Caco-2 (cell line): Measurements from ENCODE around the gene PCBP1. TPM values are rescaled to one million over a fixed set of nuclear protein-coding genes. Genes with fewer than 3 reads are reported as not detected.

Source experiments
- BruUV-seq: library from RNA; stranded (reverse); fragments of 400-500 nt; replicated peaks from 2 replicates; lab custom pipeline; 2021; lab: Mats Ljungman, UMichigan
- CTCF ChIA-PET: fragments of 300-600 bp; sonication (Branson Sonifier 250); formaldehyde crosslinking; loops from one replicate; lab custom pipeline; 2022; ENCODE audit warnings: antibody characterized with exemption; lab: Charles Lee
- POLR2A ChIA-PET: fragments of 300-600 bp; sonication (Branson Sonifier 250); formaldehyde crosslinking; loops from one replicate; lab custom pipeline; 2022; ENCODE audit warnings: antibody characterized with exemption; lab: Charles Lee
- DNase-seq, 2 experiments: peaks; one replicate each; pipeline versions ENCODE4 v3.0.0 to v3.0.0-alpha.2; 2020 to 2022
- H3K27me3 ChIP-seq: replicated peaks from 2 replicates; pipeline ENCODE4 v1.6.0; 2011; ENCODE audit warnings: low read length; ENCODE audit not compliant: control insufficient read depth, insufficient read depth
- H3K36me3 ChIP-seq: 2 replicates; pipeline ENCODE4 v1.5.1; 2011; ENCODE audit warnings: low read length; ENCODE audit not compliant: control insufficient read depth, insufficient read depth
- H3K4me1 ChIP-seq: fragments of 250-450 bp; sonication (Bioruptor Pico); 2 replicates; pipeline ENCODE4 v1.5.1; 2020; ENCODE audit warnings: mild to moderate bottlenecking
- H3K4me3 ChIP-seq: 2 replicates; pipeline ENCODE4 v1.5.1; 2011; ENCODE audit warnings: low read depth, mild to moderate bottlenecking, control low read depth, low read length
- H3K9me3 ChIP-seq: fragments of 250-450 bp; sonication (Bioruptor Pico); 2 replicates; pipeline ENCODE4 v1.5.1; 2020; ENCODE audit warnings: mild to moderate bottlenecking, moderate library complexity
- H3K27ac Mint-ChIP-seq: one replicate; pipeline ENCODE4 v1.8.0; 2022; ENCODE audit warnings: mixed read lengths; ENCODE audit not compliant: unreplicated experiment
- H3K27me3 Mint-ChIP-seq: one replicate; pipeline ENCODE4 v1.8.0; 2022; ENCODE audit warnings: mixed read lengths; ENCODE audit not compliant: insufficient read depth, unreplicated experiment
- H3K36me3 Mint-ChIP-seq: one replicate; pipeline ENCODE4 v1.8.0; 2022; ENCODE audit warnings: mild to moderate bottlenecking, mixed read lengths; ENCODE audit not compliant: insufficient read depth, unreplicated experiment
- H3K4me1 Mint-ChIP-seq: one replicate; pipeline ENCODE4 v1.8.0; 2022; ENCODE audit warnings: low read depth, mixed read lengths; ENCODE audit not compliant: unreplicated experiment
- H3K4me3 Mint-ChIP-seq: one replicate; pipeline ENCODE4 v1.8.0; 2022; ENCODE audit warnings: mild to moderate bottlenecking, moderate library complexity, mixed read lengths; ENCODE audit not compliant: unreplicated experiment
- H3K9me3 Mint-ChIP-seq: one replicate; pipeline ENCODE4 v1.8.0; 2022; ENCODE audit warnings: mixed read lengths; ENCODE audit not compliant: unreplicated experiment
- CTCF ChIP-seq, 2 experiments: fragments of 200-600 bp in 1 of 2; IDR thresholded peaks; 1 replicate in 1 of 2; 2 replicates in 1 of 2; pipeline versions ENCODE4 v1.5.1 to v1.8.0; 2011 to 2022; ENCODE audit warnings: antibody characterized with exemption in 1 of 2, control low read depth in 1 of 2, inconsistent platforms in 1 of 2, low read depth in 1 of 2, low read length in 1 of 2, mild to moderate bottlenecking in 1 of 2, moderate library complexity in 1 of 2; ENCODE audit not compliant: insufficient read depth in 1 of 2, severe bottlenecking in 1 of 2, unreplicated experiment in 1 of 2
- intact Hi-C: fragments of 100-400 bp; cut with micrococcal nuclease; formaldehyde crosslinking; loops from one replicate; pipeline ENCODE4 v1.10.0; 2022; ENCODE audit not compliant: unreplicated experiment
- total RNA-seq: library from RNA; stranded (reverse); gene quantifications from 2 replicates; pipeline ENCODE4 v1.2.3, GENCODE V29; 2022

The PCBP1 gene
- total RNA-seq, 1 experiment from 2014 or later, result 319 TPM

- CTCF ChIA-PET, result interaction anchor here (2.4 kb wide), 1 partner anchor 15 kb away, joined by 11 read pairs; no protein-coding TSS in a partner anchor
Observed at GRCh38 chr2:70083344-70084156, 3.7 kb upstream of the PCBP1 start.

GRCh38 chr2:70084973-70085710, 2.1 kb upstream of the PCBP1 start:
- Mint-ChIP-seq H3K4me3 (peak overlapping the region; percentile 92), H3K9me3 (no peaks in the 10 kb centered on the region)
- no peak for TF ChIP-seq CTCF (IDR thresholded peaks at IDR 0.05; ENCODE audit: insufficient read depth in 1 of 2, low read depth in 1 of 2, low read length in 1 of 2, severe bottlenecking in 1 of 2, unreplicated experiment in 1 of 2)

More at GRCh38 chr2:70083344-70084156, 3.7 kb upstream of the PCBP1 start:
- Mint-ChIP-seq H3K27ac (peak overlapping the region; percentile 62), H3K4me1 (peaks cover 23% of the 10 kb centered on the region), H3K27me3 (no peaks in the 10 kb centered on the region), H3K4me3 (peak overlapping the region; percentile 53), H3K36me3 (peaks cover 88% of the 10 kb centered on the region), H3K9me3 (no peaks in the 10 kb centered on the region)
- BruUV-seq, result no TSS peak
- Histone ChIP-seq H3K9me3 (no peaks in the 10 kb centered on the region), H3K36me3 (peaks cover 8% of the 10 kb centered on the region), H3K4me1 (peaks cover 17% of the 10 kb centered on the region; the same call in 1 of the 2 replicates), H3K27me3 (no peaks in the 10 kb centered on the region), H3K4me3 (no peak overlapping the region)
- intact Hi-C loops, result no loop called here
- POLR2A ChIA-PET, result interaction anchor here (0.6 to 2.4 kb wide), 3 partner anchors 13 to 169 kb away, joined by 3 to 58 read pairs (median 10); partner anchors contain the start of gene MXD1
- DNase-seq, result peak; percentile 48 to 70
- no peak for TF ChIP-seq CTCF (IDR thresholded peaks at IDR 0.05; ENCODE audit: insufficient read depth in 1 of 2, low read depth in 1 of 2, low read length in 1 of 2, severe bottlenecking in 1 of 2, unreplicated experiment in 1 of 2)

More at GRCh38 chr2:70084973-70085710, 2.1 kb upstream of the PCBP1 start:
- peak; percentile 78 to 85 for DNase-seq
- Histone ChIP-seq H3K4me3 (peak overlapping the region; percentile 68), H3K27me3 (no peaks in the 10 kb centered on the region), H3K4me1 (peaks cover 17% of the 10 kb centered on the region; the same call in 1 of the 2 replicates), H3K36me3 (peaks cover 8% of the 10 kb centered on the region), H3K9me3 (no peaks in the 10 kb centered on the region)
- CTCF ChIA-PET, result interaction anchor here (0.6 to 2.4 kb wide), 10 partner anchors 14 to 173 kb away, joined by 3 to 11 read pairs (median 4); partner anchors contain the start of genes MXD1 and PCYOX1
- Mint-ChIP-seq H3K27me3 (no peaks in the 10 kb centered on the region), H3K36me3 (peaks cover 90% of the 10 kb centered on the region), H3K27ac (peak overlapping the region; percentile 100), H3K4me1 (peaks cover 23% of the 10 kb centered on the region)
- no TSS peak for BruUV-seq
- intact Hi-C loops, result loop anchor here (1.0 to 5.0 kb wide), 3 partner anchors 162 to 207 kb away; partner anchors contain the start of genes SNRPG and TIA1
- POLR2A ChIA-PET, result interaction anchor here (0.5 to 2.7 kb wide), 15 partner anchors 12 to 208 kb away, joined by 3 to 58 read pairs (median 6); partner anchors contain the start of genes C2orf42, MXD1 and SNRPG
